A549 (cell line): ENCODE data around the gene GULP1. TPM values are rescaled to one million over a fixed set of nuclear protein-coding genes. Genes with fewer than 3 reads are reported as not detected.
A peak's percentile ranks its signal among the peaks of the same experiment; 100 is the strongest.

ENCODE experiments used
- ATAC-seq, 2 experiments: fragments of 200-7000 bp in 1 of 2; fragments of >200 bp in 1 of 2; cut with Nextera tagmentation in 1 of 2; cut with Tn5 transposase in 1 of 2; 3 replicates each; pipeline versions ENCODE4 v1.8.0 to v1.9.1; 2018 to 2020; ENCODE audit warnings: mild to moderate bottlenecking in 1 of 2, moderate library complexity in 1 of 2
- CTCF ChIA-PET: fragments of 300-600 bp; sonication (Branson Sonifier 250); formaldehyde crosslinking; extraction: SDS; loops from one replicate; lab custom pipeline; 2021; ENCODE audit warnings: antibody characterized with exemption, inconsistent platforms; lab: Yijun Ruan, JAX
- POLR2A ChIA-PET: fragments of 350-600 bp; formaldehyde crosslinking; extraction: SDS; loops from one replicate; lab custom pipeline; 2021; ENCODE audit warnings: antibody characterized with exemption, inconsistent platforms; lab: Yijun Ruan, JAX
- DNase-seq, 2 experiments: peaks; one replicate each; pipeline versions ENCODE4 v3.0.0 to v3.0.0-alpha.2; 2011 to 2016; ENCODE audit warnings: low read depth in 1 of 2, low spot score in 1 of 2
- FAIRE-seq: peaks from 2 replicates; lab custom pipeline; 2011; peaks lifted over from hg19 to GRCh38; lab: Jason Lieb, UNC
- H3K27ac ChIP-seq, 2 experiments: fragments of >200 bp; sonication (Bioruptor Twin); formaldehyde crosslinking; 3 replicates each; pipeline ENCODE4 v1.5.1; 2016 to 2017
- H3K4me1 ChIP-seq: fragments of >200 bp; sonication (Bioruptor Twin); formaldehyde crosslinking; 3 replicates; pipeline ENCODE4 v1.6.1; 2016
- H3K4me2 ChIP-seq: fragments of >200 bp; sonication (Bioruptor Twin); formaldehyde crosslinking; 3 replicates; pipeline ENCODE4 v1.6.1; 2016
- H3K4me3 ChIP-seq: fragments of >200 bp; sonication (Bioruptor Twin); formaldehyde crosslinking; 3 replicates; pipeline ENCODE4 v1.5.1; 2016
- H3K9me3 ChIP-seq: fragments of >200 bp; sonication (Bioruptor Twin); formaldehyde crosslinking; 3 replicates; pipeline ENCODE4 v1.6.1; 2016
- BHLHE40 ChIP-seq: IDR thresholded peaks from 2 replicates; pipeline ENCODE4 v1.6.1; 2012; ENCODE audit warnings: low read depth, low read length, inconsistent platforms
- GATA3 ChIP-seq: IDR thresholded peaks from 2 replicates; pipeline ENCODE4 v1.6.1; 2012; ENCODE audit warnings: borderline replicate concordance
- HDAC2 ChIP-seq: fragments of 200-600 bp; sonication (generic); IDR thresholded peaks from 2 replicates; pipeline ENCODE4 v1.6.1; 2016
- HEYL ChIP-seq: fragments of 250-450 bp; sonication (Bioruptor Pico); IDR thresholded peaks from 2 replicates; pipeline ENCODE4 v1.8.0; 2021; ENCODE audit warnings: mild to moderate bottlenecking, moderate library complexity
- KDM1A ChIP-seq: fragments of 200-600 bp; sonication (generic); IDR thresholded peaks from 2 replicates; pipeline ENCODE4 v1.6.1; 2016; ENCODE audit warnings: low read depth, mild to moderate bottlenecking
- KDM5A ChIP-seq: fragments of 200-600 bp; sonication (generic); IDR thresholded peaks from 2 replicates; pipeline ENCODE4 v1.6.1; 2016; ENCODE audit warnings: antibody characterized with exemption, mild to moderate bottlenecking
- MAFK ChIP-seq: fragments of 450-650 bp; IDR thresholded peaks from 2 replicates; pipeline ENCODE4 v1.6.1; 2014; ENCODE audit not compliant: partially characterized antibody
- MAZ ChIP-seq: fragments of 150-350 bp; IDR thresholded peaks from 2 replicates; pipeline ENCODE4 v1.6.1; 2014; ENCODE audit warnings: antibody characterized with exemption, low read depth, low read length, borderline replicate concordance
- NR3C1 ChIP-seq: fragments of >200 bp; sonication (Bioruptor Twin); formaldehyde crosslinking; IDR thresholded peaks from 3 replicates; pipeline ENCODE4 v1.6.1; 2017
- RCOR1 ChIP-seq: fragments of 150-350 bp; IDR thresholded peaks from 2 replicates; pipeline ENCODE4 v1.6.1; 2014; ENCODE audit warnings: antibody characterized with exemption, low read length, low read depth
- RFX5 ChIP-seq: fragments of 450-650 bp; IDR thresholded peaks from 2 replicates; pipeline ENCODE4 v1.7.1; 2014; ENCODE audit warnings: antibody characterized with exemption, mild to moderate bottlenecking, moderate library complexity
- RNF2 ChIP-seq: fragments of 200-600 bp; sonication (generic); IDR thresholded peaks from 2 replicates; pipeline ENCODE4 v1.6.1; 2016; ENCODE audit warnings: low read depth, mild to moderate bottlenecking, antibody characterized with exemption, moderate library complexity, borderline replicate concordance
- SREBF2 ChIP-seq: fragments of 450-650 bp; IDR thresholded peaks from 2 replicates; pipeline ENCODE4 v1.6.1; 2014; ENCODE audit warnings: mild to moderate bottlenecking, moderate library complexity
- TFCP2L1 ChIP-seq: fragments of 250-450 bp; sonication (Bioruptor Pico); IDR thresholded peaks from 2 replicates; pipeline ENCODE4 v1.5.0; 2021; ENCODE audit warnings: mild to moderate bottlenecking
- ZC3H11A ChIP-seq: fragments of 450-650 bp; IDR thresholded peaks from 2 replicates; pipeline ENCODE4 v1.6.1; 2014; ENCODE audit warnings: antibody characterized with exemption, mild to moderate bottlenecking
- ZNF302 ChIP-seq: fragments of 250-450 bp; sonication (Bioruptor Pico); IDR thresholded peaks from 2 replicates; pipeline ENCODE4 v1.9.0; 2021; ENCODE audit warnings: inconsistent platforms, mild to moderate bottlenecking, moderate library complexity
- WGBS: methylation state at CpG from one replicate; pipeline ENCODE4 v1.1.6; 2017; ENCODE audit errors: missing lambda C conversion rate; 5-methylcytosine and 5-hydroxymethylcytosine counted together
- polyA plus RNA-seq, 4 experiments: library from polyadenylated mRNA; depleted of rRNA in 3 of 4; stranded (reverse); fragments of >200 nt; fragmentation: RNase III in 1 of 4; extraction: RNeasy Plus Mini Kit Qiagen cat#74134 plus additional on column Dnase treatment in 1 of 4; gene quantifications; 2 replicates in 3 of 4; 3 replicates in 1 of 4; pipeline ENCODE4 v1.2.3, GENCODE V29; 2011 to 2017
- TF ChIP-seq, protein P1 (sequence below): IDR thresholded peaks from 2 replicates; pipeline ENCODE4 v1.6.1; 2012; ENCODE audit warnings: low read depth, borderline replicate concordance
- TF ChIP-seq, protein P2 (sequence below): fragments of 200-600 bp; sonication (generic); IDR thresholded peaks from 2 replicates; pipeline ENCODE4 v1.6.1; 2016; ENCODE audit warnings: antibody characterized with exemption, mild to moderate bottlenecking, moderate library complexity
- TF ChIP-seq, protein P3 (sequence below): fragments of 250-450 bp; sonication (Bioruptor Pico); IDR thresholded peaks from 2 replicates; pipeline ENCODE4 v1.5.0; 2020; ENCODE audit warnings: low read depth, mild to moderate bottlenecking, moderate library complexity
- TF ChIP-seq, protein P4 (sequence below): fragments of >200 bp; sonication (Bioruptor Twin); formaldehyde crosslinking; IDR thresholded peaks from 3 replicates; pipeline ENCODE4 v1.5.1; 2016
- TF ChIP-seq, protein P5 (sequence below): IDR thresholded peaks from 2 replicates; pipeline ENCODE4 v1.6.1; 2012

The GULP1 gene
- polyA plus RNA-seq, 2 of the 4 experiments (the other 2 are of a cell fraction) = 30.7 to 89.2 TPM

DNA sequence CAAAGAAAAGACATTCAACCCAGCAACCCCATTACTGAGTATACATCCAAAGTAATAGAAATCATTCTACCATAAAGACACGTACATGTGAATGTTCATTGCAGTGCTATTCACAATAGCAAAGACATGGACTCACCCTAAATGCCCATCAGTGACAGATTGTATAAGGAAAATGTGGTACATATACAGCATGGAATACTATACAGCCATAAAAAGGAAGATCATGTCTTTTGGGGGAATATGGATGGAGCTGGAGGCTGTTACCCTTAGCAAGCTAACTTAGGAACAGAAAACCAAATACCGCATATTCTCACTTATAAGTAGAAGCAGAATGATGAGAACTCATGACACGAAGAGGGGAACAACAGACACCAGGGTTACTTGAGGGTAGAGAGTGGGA is 145.9 kb downstream of the GULP1 start:
- Histone ChIP-seq H3K9me3 (no peaks in the 10 kb centered on the region), H3K4me1 (peaks cover 26% of the 10 kb centered on the region), H3K27ac (no peak overlapping the region), H3K4me2 (no peak overlapping the region), H3K4me3 (no peak overlapping the region)
- no peak for FAIRE-seq
- no peak for ATAC-seq
- ChIA-PET CTCF (interaction anchor here (0.8 kb wide), 1 partner anchor 595 kb away, joined by 3 read pairs; no protein-coding TSS in a partner anchor), POLR2A (no interaction called here)
- 95% methylated on average over 3 of the region's 3 CpGs for WGBS
- TF ChIP-seq, protein P1, sequence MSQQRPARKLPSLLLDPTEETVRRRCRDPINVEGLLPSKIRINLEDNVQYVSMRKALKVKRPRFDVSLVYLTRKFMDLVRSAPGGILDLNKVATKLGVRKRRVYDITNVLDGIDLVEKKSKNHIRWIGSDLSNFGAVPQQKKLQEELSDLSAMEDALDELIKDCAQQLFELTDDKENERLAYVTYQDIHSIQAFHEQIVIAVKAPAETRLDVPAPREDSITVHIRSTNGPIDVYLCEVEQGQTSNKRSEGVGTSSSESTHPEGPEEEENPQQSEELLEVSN = no peak
- TF ChIP-seq KDM1A = peak; percentile 86; the same call in 1 of the 2 replicates
- no peak for DNase-seq

DNA sequence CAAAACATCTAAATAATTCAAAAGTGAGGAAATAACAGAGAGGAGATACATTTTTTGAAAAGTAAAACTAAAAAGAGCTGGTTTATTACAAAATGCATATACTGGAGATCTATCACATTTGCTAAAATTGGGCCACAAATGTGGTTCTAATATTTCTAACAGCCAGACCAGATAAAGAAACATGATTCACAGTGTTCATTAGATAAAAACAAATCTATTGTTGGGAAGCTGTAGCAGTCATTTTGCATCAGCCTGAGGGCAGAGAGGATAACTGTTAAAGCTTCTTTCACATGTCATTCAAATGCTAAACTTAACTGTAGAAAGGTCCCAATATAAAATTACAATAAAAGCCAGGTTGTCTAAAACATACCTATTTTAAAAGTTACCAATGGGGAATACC is 148.3 kb downstream of the GULP1 start:
- Histone ChIP-seq H3K27ac (no peak overlapping the region), H3K4me1 (peaks cover 41% of the 10 kb centered on the region), H3K4me2 (peak overlapping the region; percentile 6; the same call in 1 of the 3 replicates), H3K4me3 (no peak overlapping the region), H3K9me3 (no peaks in the 10 kb centered on the region)
- DNase-seq = no peak
- ChIA-PET CTCF (no interaction called here), POLR2A (no interaction called here)
- no peak for FAIRE-seq
- no peak for ATAC-seq
- TF ChIP-seq, protein P2, sequence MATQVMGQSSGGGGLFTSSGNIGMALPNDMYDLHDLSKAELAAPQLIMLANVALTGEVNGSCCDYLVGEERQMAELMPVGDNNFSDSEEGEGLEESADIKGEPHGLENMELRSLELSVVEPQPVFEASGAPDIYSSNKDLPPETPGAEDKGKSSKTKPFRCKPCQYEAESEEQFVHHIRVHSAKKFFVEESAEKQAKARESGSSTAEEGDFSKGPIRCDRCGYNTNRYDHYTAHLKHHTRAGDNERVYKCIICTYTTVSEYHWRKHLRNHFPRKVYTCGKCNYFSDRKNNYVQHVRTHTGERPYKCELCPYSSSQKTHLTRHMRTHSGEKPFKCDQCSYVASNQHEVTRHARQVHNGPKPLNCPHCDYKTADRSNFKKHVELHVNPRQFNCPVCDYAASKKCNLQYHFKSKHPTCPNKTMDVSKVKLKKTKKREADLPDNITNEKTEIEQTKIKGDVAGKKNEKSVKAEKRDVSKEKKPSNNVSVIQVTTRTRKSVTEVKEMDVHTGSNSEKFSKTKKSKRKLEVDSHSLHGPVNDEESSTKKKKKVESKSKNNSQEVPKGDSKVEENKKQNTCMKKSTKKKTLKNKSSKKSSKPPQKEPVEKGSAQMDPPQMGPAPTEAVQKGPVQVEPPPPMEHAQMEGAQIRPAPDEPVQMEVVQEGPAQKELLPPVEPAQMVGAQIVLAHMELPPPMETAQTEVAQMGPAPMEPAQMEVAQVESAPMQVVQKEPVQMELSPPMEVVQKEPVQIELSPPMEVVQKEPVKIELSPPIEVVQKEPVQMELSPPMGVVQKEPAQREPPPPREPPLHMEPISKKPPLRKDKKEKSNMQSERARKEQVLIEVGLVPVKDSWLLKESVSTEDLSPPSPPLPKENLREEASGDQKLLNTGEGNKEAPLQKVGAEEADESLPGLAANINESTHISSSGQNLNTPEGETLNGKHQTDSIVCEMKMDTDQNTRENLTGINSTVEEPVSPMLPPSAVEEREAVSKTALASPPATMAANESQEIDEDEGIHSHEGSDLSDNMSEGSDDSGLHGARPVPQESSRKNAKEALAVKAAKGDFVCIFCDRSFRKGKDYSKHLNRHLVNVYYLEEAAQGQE = no peak
- TF ChIP-seq MAZ (no peak), ZNF302 (no peak)
- TF ChIP-seq, all 56 proteins: peak for 0

DNA sequence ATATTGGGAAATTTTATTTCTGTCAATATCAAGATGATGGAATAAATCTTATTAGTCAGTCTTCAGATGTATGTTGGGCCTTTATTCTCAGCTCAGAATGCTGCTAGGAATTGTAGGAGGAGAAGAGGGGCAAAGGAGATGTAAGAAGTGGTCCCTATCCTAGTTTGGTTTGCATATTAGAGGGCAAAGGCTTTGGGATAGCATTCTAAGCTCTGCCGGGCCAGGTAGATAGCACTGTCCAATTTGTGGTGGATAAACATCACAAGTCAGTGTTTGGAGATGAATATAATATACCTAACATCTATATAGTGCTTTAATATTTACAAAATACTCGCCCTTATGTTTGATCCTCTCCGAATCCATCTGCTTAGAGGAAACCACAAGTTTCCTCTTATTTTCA is 149.2 kb downstream of the GULP1 start:
- Histone ChIP-seq H3K4me2 (peak overlapping the region; percentile 44; the same call in 2 of the 3 replicates), H3K27ac (no peak overlapping the region), H3K9me3 (no peaks in the 10 kb centered on the region), H3K4me3 (no peak overlapping the region), H3K4me1 (peaks cover 38% of the 10 kb centered on the region)
- 50% methylated on average over 3 of the region's 3 CpGs for WGBS
- TF ChIP-seq HEYL (no peak), RCOR1 (no peak), RNF2 (no peak), KDM5A (no peak), MAZ (no peak), GATA3 (no peak)
- TF ChIP-seq, protein P3, sequence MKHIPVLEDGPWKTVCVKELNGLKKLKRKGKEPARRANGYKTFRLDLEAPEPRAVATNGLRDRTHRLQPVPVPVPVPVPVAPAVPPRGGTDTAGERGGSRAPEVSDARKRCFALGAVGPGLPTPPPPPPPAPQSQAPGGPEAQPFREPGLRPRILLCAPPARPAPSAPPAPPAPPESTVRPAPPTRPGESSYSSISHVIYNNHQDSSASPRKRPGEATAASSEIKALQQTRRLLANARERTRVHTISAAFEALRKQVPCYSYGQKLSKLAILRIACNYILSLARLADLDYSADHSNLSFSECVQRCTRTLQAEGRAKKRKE (CRISPR knock-in tag) = no peak
- ChIA-PET CTCF (no interaction called here), POLR2A (no interaction called here)
- DNase-seq (no peak), FAIRE-seq (no peak), ATAC-seq (peak in 1 of 2 experiments; percentile 51; a peak in 3 of 6 replicates)

DNA sequence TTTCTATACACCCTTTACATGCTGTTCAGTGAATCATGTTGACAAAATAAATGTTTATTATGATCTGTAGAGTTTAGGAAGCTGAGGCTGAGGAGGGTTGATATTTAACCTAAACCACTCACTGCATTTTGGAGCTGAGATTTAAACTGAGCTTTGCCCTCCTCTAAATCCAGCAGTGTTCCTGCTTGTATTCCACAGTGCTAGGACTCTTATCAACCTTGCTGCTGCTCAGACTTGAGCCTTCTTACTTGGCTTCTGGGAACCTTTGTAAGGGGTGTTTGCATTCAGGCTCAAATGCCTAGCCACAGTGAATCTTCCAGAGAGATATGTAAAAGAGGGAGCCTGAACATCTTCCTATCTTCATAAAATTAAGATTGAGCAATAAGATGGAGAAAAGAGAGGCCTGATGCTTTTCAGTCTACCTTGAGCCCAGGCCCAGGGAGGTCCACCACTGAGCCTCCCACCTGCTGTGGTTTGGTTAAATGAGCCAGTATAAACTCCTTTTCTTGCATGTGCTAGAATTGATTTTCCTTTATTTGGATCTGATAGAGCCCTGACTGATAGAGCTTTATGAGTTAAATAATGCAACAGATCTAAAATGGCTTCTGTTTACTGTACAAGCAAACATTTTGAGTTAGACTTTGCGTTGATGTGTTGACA is 149.7 kb downstream of the GULP1 start:
- H3K9me3 ChIP-seq = no peaks in the 10 kb centered on the region
- peaks cover 38% of the 10 kb centered on the region for H3K4me1 ChIP-seq
- H3K4me3 ChIP-seq = no peak overlapping the region
- FAIRE-seq (no peak), ATAC-seq (peak in 1 of 2 experiments; percentile 63; a peak in 3 of 6 replicates), DNase-seq (no peak)
- CTCF ChIA-PET = no interaction called here
- 44% methylated on average over 1 of the region's 1 CpG for WGBS
- TF ChIP-seq RCOR1 = no peak
- no peak for TF ChIP-seq HDAC2
- TF ChIP-seq NR3C1 = no peak
- TF ChIP-seq MAFK = no peak
- no peak for TF ChIP-seq RFX5
- TF ChIP-seq ZC3H11A = no peak
- no peak for TF ChIP-seq TFCP2L1
- no peak for TF ChIP-seq SREBF2
- TF ChIP-seq BHLHE40 = no peak
- TF ChIP-seq, protein P4, sequence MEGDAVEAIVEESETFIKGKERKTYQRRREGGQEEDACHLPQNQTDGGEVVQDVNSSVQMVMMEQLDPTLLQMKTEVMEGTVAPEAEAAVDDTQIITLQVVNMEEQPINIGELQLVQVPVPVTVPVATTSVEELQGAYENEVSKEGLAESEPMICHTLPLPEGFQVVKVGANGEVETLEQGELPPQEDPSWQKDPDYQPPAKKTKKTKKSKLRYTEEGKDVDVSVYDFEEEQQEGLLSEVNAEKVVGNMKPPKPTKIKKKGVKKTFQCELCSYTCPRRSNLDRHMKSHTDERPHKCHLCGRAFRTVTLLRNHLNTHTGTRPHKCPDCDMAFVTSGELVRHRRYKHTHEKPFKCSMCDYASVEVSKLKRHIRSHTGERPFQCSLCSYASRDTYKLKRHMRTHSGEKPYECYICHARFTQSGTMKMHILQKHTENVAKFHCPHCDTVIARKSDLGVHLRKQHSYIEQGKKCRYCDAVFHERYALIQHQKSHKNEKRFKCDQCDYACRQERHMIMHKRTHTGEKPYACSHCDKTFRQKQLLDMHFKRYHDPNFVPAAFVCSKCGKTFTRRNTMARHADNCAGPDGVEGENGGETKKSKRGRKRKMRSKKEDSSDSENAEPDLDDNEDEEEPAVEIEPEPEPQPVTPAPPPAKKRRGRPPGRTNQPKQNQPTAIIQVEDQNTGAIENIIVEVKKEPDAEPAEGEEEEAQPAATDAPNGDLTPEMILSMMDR = no peak
- TF ChIP-seq GATA3 = no peak
- TF ChIP-seq, protein P5, sequence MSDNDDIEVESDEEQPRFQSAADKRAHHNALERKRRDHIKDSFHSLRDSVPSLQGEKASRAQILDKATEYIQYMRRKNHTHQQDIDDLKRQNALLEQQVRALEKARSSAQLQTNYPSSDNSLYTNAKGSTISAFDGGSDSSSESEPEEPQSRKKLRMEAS = no peak
- 0 out of 6 replicates have a peak overlapping the region, but pooled peaks of 1 of the 2 experiments have one; percentile 29 for H3K27ac ChIP-seq
- peak overlapping the region; percentile 44 for H3K4me2 ChIP-seq
- POLR2A ChIA-PET = no interaction called here
